Testis (tissue), 3 donors: ENCODE results near the gene CHST8. TPM values are rescaled to one million over a fixed set of nuclear protein-coding genes. Genes with fewer than 3 reads are reported as not detected.

Source experiments
- DNase-seq: peaks from one replicate; pipeline ENCODE4 v3.0.0-alpha.2; 2019
- H3K27ac ChIP-seq, 2 donors: fragments of 200-600 bp; sonication (generic); one replicate each; pipeline ENCODE4 v1.5.1; 2019
- H3K27me3 ChIP-seq: fragments of 200-600 bp; sonication (generic); one replicate; pipeline ENCODE4 v1.5.1; 2019
- H3K36me3 ChIP-seq: fragments of 200-600 bp; sonication (generic); one replicate; pipeline ENCODE4 v1.5.1; 2017; ENCODE audit warnings: low read depth; ENCODE audit errors: missing control alignments
- H3K4me1 ChIP-seq: fragments of 200-600 bp; sonication (generic); one replicate; pipeline ENCODE4 v1.5.1; 2019
- H3K4me3 ChIP-seq, 2 donors: fragments of 200-600 bp; sonication (generic); one replicate each; pipeline ENCODE4 v1.5.1; 2017 to 2019
- H3K9me3 ChIP-seq: fragments of 200-600 bp; sonication (generic); one replicate; pipeline ENCODE4 v1.5.1; 2017
- CTCF ChIP-seq, 3 experiments: fragments of 450-650 bp in 2 of 3; fragments of 200-600 bp in 1 of 3; sonication (generic) in 1 of 3; IDR thresholded peaks; one replicate each; pipeline ENCODE4 v1.5.1; 2016 to 2019; ENCODE audit warnings: antibody characterized with exemption in 3 of 3, mild to moderate bottlenecking in 2 of 3, moderate library complexity in 1 of 3
- POLR2A ChIP-seq: fragments of 450-650 bp; IDR thresholded peaks from one replicate; pipeline ENCODE4 v1.6.1; 2017; ENCODE audit warnings: antibody characterized with exemption, mild to moderate bottlenecking, moderate library complexity
- WGBS, 2 donors: methylation state at CpG; one replicate each; pipeline ENCODE4 v1.1.5; 2018; 5-methylcytosine and 5-hydroxymethylcytosine counted together
- intact Hi-C: fragments of 100-400 bp; cut with DNase I; formaldehyde crosslinking; loops from one replicate; pipeline ENCODE4 v1.15.1; 2023; ENCODE audit warnings: low total_unique reads
- polyA plus RNA-seq: library from polyadenylated mRNA; stranded (reverse); fragments of 350-450 nt; fragmentation: Illumina TruSeq; extraction: RNeasy Lipid Tissue Mini Kit (QIAGEN cat#74804); gene quantifications from one replicate; pipeline ENCODE4 v1.2.3, GENCODE V29; 2014; ENCODE audit warnings: low read depth, low replicate concordance; ENCODE audit not compliant: insufficient read depth
- total RNA-seq, 2 donors: library from RNA; depleted of rRNA; stranded (reverse); fragments of >200 nt; gene quantifications; one replicate each; pipeline ENCODE4 v1.2.3, GENCODE V29; 2016

The CHST8 gene
- total and polyA plus RNA-seq, 3 donors from 2014 or later = 0.75 to 0.93 (median 0.79) TPM

GRCh38 chr19:33669376-33669775, 47.6 kb downstream of the CHST8 start:
- no peaks in the 10 kb centered on the region for H3K27me3 ChIP-seq
- no peaks in the 10 kb centered on the region for H3K4me1 ChIP-seq
- no peak overlapping the region for H3K4me3 ChIP-seq
- H3K27ac ChIP-seq = no peak overlapping the region
- intact Hi-C loops = no loop called here
- WGBS, 2 donors = 83 to 88% methylated on average over 5 of the region's 5 CpGs
- H3K36me3 ChIP-seq = no peaks in the 10 kb centered on the region
- no peak for TF ChIP-seq POLR2A
- TF ChIP-seq CTCF (IDR thresholded peaks at IDR 0.05) = no peak
- no peaks in the 10 kb centered on the region for H3K9me3 ChIP-seq
- no peak for DNase-seq

GRCh38 chr19:33670398-33670797, 48.6 kb downstream of the CHST8 start:
- TF ChIP-seq POLR2A (no peak), CTCF (IDR thresholded peaks at IDR 0.05) (no peak)
- no peaks in the 10 kb centered on the region for H3K27me3 ChIP-seq
- no peak overlapping the region for H3K4me3 ChIP-seq
- no peaks in the 10 kb centered on the region for H3K4me1 ChIP-seq
- 75 to 83% methylated on average over 9 of the region's 9 CpGs for WGBS, 2 donors
- H3K36me3 ChIP-seq = no peaks in the 10 kb centered on the region
- intact Hi-C loops = no loop called here
- no peak for DNase-seq
- H3K9me3 ChIP-seq = no peaks in the 10 kb centered on the region
- no peak overlapping the region for H3K27ac ChIP-seq

- WGBS, 2 donors = 75 to 81% methylated on average over 5 of the region's 5 CpGs
- Histone ChIP-seq H3K4me1 (no peaks in the 10 kb centered on the region), H3K4me3 (no peak overlapping the region), H3K27me3 (no peaks in the 10 kb centered on the region), H3K27ac (no peak overlapping the region), H3K9me3 (no peaks in the 10 kb centered on the region), H3K36me3 (no peaks in the 10 kb centered on the region)
- no peak for DNase-seq
- no peak for TF ChIP-seq POLR2A
- TF ChIP-seq CTCF (IDR thresholded peaks at IDR 0.05) = no peak
- intact Hi-C loops = no loop called here
These were observed 49.5 kb downstream of the CHST8 start for GRCh38 chr19:33671211-33671610.

- Histone ChIP-seq H3K27ac (no peak overlapping the region), H3K4me1 (no peaks in the 10 kb centered on the region), H3K4me3 (no peak overlapping the region), H3K27me3 (no peaks in the 10 kb centered on the region), H3K9me3 (no peaks in the 10 kb centered on the region), H3K36me3 (no peaks in the 10 kb centered on the region)
- DNase-seq = no peak
- TF ChIP-seq POLR2A = no peak
- TF ChIP-seq CTCF (IDR thresholded peaks at IDR 0.05) = no peak
- intact Hi-C loops = no loop called here
- WGBS, 2 donors = 78 to 83% methylated on average over 8 to 9 of the region's 9 CpGs
These were observed 51.6 kb downstream of the CHST8 start for GRCh38 chr19:33673258-33673875.

- intact Hi-C loops = no loop called here
- DNase-seq = no peak
- H3K36me3 ChIP-seq = no peaks in the 10 kb centered on the region
- H3K27ac ChIP-seq = no peak overlapping the region
- no peaks in the 10 kb centered on the region for H3K4me1 ChIP-seq
- TF ChIP-seq POLR2A (no peak), CTCF (IDR thresholded peaks at IDR 0.05) (no peak)
- H3K9me3 ChIP-seq = no peaks in the 10 kb centered on the region
- no peaks in the 10 kb centered on the region for H3K27me3 ChIP-seq
- WGBS, 2 donors = 60 to 71% methylated on average over 9 to 10 of the region's 10 CpGs
- H3K4me3 ChIP-seq = no peak overlapping the region
These were observed 52.4 kb downstream of the CHST8 start for GRCh38 chr19:33673996-33674625.
